IMR-90 (cell line): ENCODE results near the gene RALA. TPM values are rescaled to one million over a fixed set of nuclear protein-coding genes. Genes with fewer than 3 reads are reported as not detected.

Experiments
- ATAC-seq: fragments of 200-7000 bp; cut with Tn5 transposase; 2 replicates; pipeline ENCODE4 v1.9.1; 2020; ENCODE audit warnings: low read depth, mild to moderate bottlenecking, moderate library complexity
- BruUV-seq: library from RNA; stranded (reverse); fragments of 400-500 nt; replicated peaks from 2 replicates; lab custom pipeline; 2021; lab: Mats Ljungman, UMichigan
- CTCF ChIA-PET: fragments of 300-600 bp; formaldehyde crosslinking; extraction: SDS; loops from one replicate; lab custom pipeline; 2021; ENCODE audit warnings: antibody characterized with exemption; lab: Yijun Ruan, JAX
- POLR2A ChIA-PET: fragments of 300-600 bp; sonication (Branson Sonifier 250); formaldehyde crosslinking; loops from one replicate; lab custom pipeline; 2022; ENCODE audit warnings: antibody characterized with exemption; ENCODE audit not compliant: unreplicated experiment; lab: Charles Lee
- DNase-seq: peaks from one replicate; pipeline ENCODE4 v3.0.0; 2013
- H2AFZ ChIP-seq: replicated peaks from 2 replicates; pipeline ENCODE3; 2013; ENCODE audit warnings: low read length, mild to moderate bottlenecking; ENCODE audit not compliant: poor library complexity
- H2AK5ac ChIP-seq: 2 replicates; pipeline ENCODE4 v1.6.1; 2013; ENCODE audit warnings: low read depth, low read length, inconsistent platforms
- H2AK9ac ChIP-seq: replicated peaks from 2 replicates; pipeline ENCODE3; 2013; ENCODE audit warnings: mild to moderate bottlenecking, low read depth, low read length, moderate library complexity; ENCODE audit not compliant: poor library complexity
- H2BK120ac ChIP-seq: 2 replicates; pipeline ENCODE4 v1.6.1; 2013; ENCODE audit warnings: low read depth, low read length, inconsistent platforms
- H2BK15ac ChIP-seq: 3 replicates; pipeline ENCODE4 v1.6.1; 2013; ENCODE audit warnings: low read depth, low read length, inconsistent platforms
- H2BK20ac ChIP-seq: 2 replicates; pipeline ENCODE4 v1.6.1; 2013; ENCODE audit warnings: low read depth, mild to moderate bottlenecking, inconsistent platforms, low read length, moderate library complexity
- H2BK5ac ChIP-seq: 2 replicates; pipeline ENCODE4 v1.6.1; 2013; ENCODE audit warnings: mild to moderate bottlenecking, low read depth, low read length, inconsistent platforms; ENCODE audit not compliant: poor library complexity, severe bottlenecking
- H3K14ac ChIP-seq: replicated peaks from 2 replicates; pipeline ENCODE4 v1.6.1; 2013; ENCODE audit warnings: low read depth, low read length, inconsistent platforms
- H3K18ac ChIP-seq: 2 replicates; pipeline ENCODE4 v1.6.1; 2013; ENCODE audit warnings: low read depth, low read length, control low read depth
- H3K23ac ChIP-seq: 2 replicates; pipeline ENCODE4 v1.6.1; 2013; ENCODE audit warnings: low read depth, low read length, inconsistent platforms
- H3K27ac ChIP-seq: 2 replicates; pipeline ENCODE4 v1.5.1; 2013; ENCODE audit warnings: mild to moderate bottlenecking, control low read depth, low read length; ENCODE audit not compliant: insufficient read depth
- H3K27me3 ChIP-seq: 2 replicates; pipeline ENCODE4 v1.6.1; 2013; ENCODE audit warnings: low read length; ENCODE audit not compliant: control insufficient read depth, insufficient read depth
- H3K36me3 ChIP-seq: 2 replicates; pipeline ENCODE4 v1.6.1; 2013; ENCODE audit warnings: low read length, mixed read lengths; ENCODE audit not compliant: control insufficient read depth, insufficient read depth
- H3K4ac ChIP-seq: 2 replicates; pipeline ENCODE4 v1.6.1; 2013; ENCODE audit warnings: low read depth, low read length, inconsistent platforms
- H3K4me1 ChIP-seq: 2 replicates; pipeline ENCODE4 v1.6.1; 2013; ENCODE audit warnings: low read length, mixed read lengths; ENCODE audit not compliant: control insufficient read depth, insufficient read depth
- H3K4me2 ChIP-seq: 2 replicates; pipeline ENCODE4 v1.6.1; 2013; ENCODE audit warnings: low read depth, mild to moderate bottlenecking, control low read depth, low read length, moderate library complexity
- H3K4me3 ChIP-seq: 2 replicates; pipeline ENCODE4 v1.5.1; 2013; ENCODE audit warnings: low read depth, mild to moderate bottlenecking, control low read depth, low read length, moderate library complexity; ENCODE audit not compliant: insufficient read depth
- H3K56ac ChIP-seq: 2 replicates; pipeline ENCODE4 v1.6.1; 2013; ENCODE audit warnings: low read length, inconsistent platforms; ENCODE audit not compliant: insufficient read depth; ENCODE audit errors: extremely low read depth
- H3K79me1 ChIP-seq, 2 experiments: 2 replicates each; pipeline ENCODE4 v1.6.1; 2013; ENCODE audit warnings: low read length in 2 of 2, inconsistent platforms in 1 of 2, low read depth in 1 of 2
- H3K9ac ChIP-seq: 2 replicates; pipeline ENCODE4 v1.6.1; 2013; ENCODE audit warnings: low read depth, low read length, control low read depth
- H3K9me1 ChIP-seq: 2 replicates; pipeline ENCODE4 v1.6.1; 2013; ENCODE audit warnings: low read length, inconsistent platforms; ENCODE audit not compliant: insufficient read depth
- H3K9me3 ChIP-seq: 2 replicates; pipeline ENCODE4 v1.6.1; 2013; ENCODE audit warnings: low read length; ENCODE audit not compliant: control insufficient read depth, insufficient read depth
- H4K20me1 ChIP-seq: 2 replicates; pipeline ENCODE4 v1.6.1; 2013; ENCODE audit warnings: low read length, inconsistent platforms; ENCODE audit not compliant: insufficient read depth
- H4K5ac ChIP-seq: 2 replicates; pipeline ENCODE4 v1.6.1; 2013; ENCODE audit warnings: mild to moderate bottlenecking, low read depth, low read length, control low read depth
- H4K8ac ChIP-seq, 2 experiments: 2 replicates each; pipeline ENCODE4 v1.6.1; 2013; ENCODE audit warnings: low read depth in 2 of 2, low read length in 2 of 2, control low read depth in 1 of 2, inconsistent platforms in 1 of 2
- H4K91ac ChIP-seq: 2 replicates; pipeline ENCODE4 v1.6.1; 2013; ENCODE audit warnings: low read depth, low read length, inconsistent platforms; ENCODE audit not compliant: insufficient read depth
- CTCF ChIP-seq: conservative IDR thresholded peaks from 2 replicates; pipeline ENCODE4 v1.5.1; 2012; ENCODE audit warnings: mild to moderate bottlenecking, low read depth, low read length, improper control_type of control experiment
- ELK1 ChIP-seq: fragments of 150-350 bp; IDR thresholded peaks from 2 replicates; pipeline ENCODE4 v1.6.1; 2016; ENCODE audit warnings: low read depth, mild to moderate bottlenecking, low read length, moderate library complexity, borderline replicate concordance
- MAFK ChIP-seq: IDR thresholded peaks from 2 replicates; pipeline ENCODE4 v1.6.1; 2012; ENCODE audit warnings: low read depth, low read length, improper control_type of control experiment
- MAZ ChIP-seq: IDR thresholded peaks from 2 replicates; pipeline ENCODE4 v1.6.1; 2012; ENCODE audit warnings: low read depth, mild to moderate bottlenecking, low read length, improper control_type of control experiment, moderate library complexity, borderline replicate concordance
- RCOR1 ChIP-seq: IDR thresholded peaks from 2 replicates; pipeline ENCODE4 v1.6.1; 2012; ENCODE audit warnings: mild to moderate bottlenecking, low read length, improper control_type of control experiment; ENCODE audit not compliant: insufficient replicate concordance
- RFX5 ChIP-seq: IDR thresholded peaks from 2 replicates; pipeline ENCODE4 v1.8.0; 2012; ENCODE audit warnings: low read depth, mild to moderate bottlenecking, low read length, moderate library complexity
- dilution Hi-C: fragments of 300-500 bp; cut with HindIII; formaldehyde crosslinking; loops from one replicate; pipeline ENCODE4 v1.14.3; 2018; ENCODE audit warnings: low sequenced_read_pairs; ENCODE audit not compliant: unreplicated experiment
- in situ Hi-C: fragments of 300-500 bp; cut with MboI; formaldehyde crosslinking; loops from 3 replicates; pipeline ENCODE4 v1.14.3; 2019; ENCODE audit warnings: low sequenced_read_pairs, inconsistent platforms, mixed read lengths
- intact Hi-C: fragments of 100-400 bp; cut with micrococcal nuclease; formaldehyde crosslinking; loops from 2 replicates; pipeline ENCODE4 v1.10.0; 2022
- polyA plus RNA-seq, 3 experiments: library from polyadenylated mRNA; depleted of rRNA; stranded (reverse); fragments of >200 nt; gene quantifications; 2 replicates each; pipeline ENCODE4 v1.2.3, GENCODE V29; 2012; ENCODE audit warnings: low replicate concordance in 1 of 3
- total RNA-seq: library from RNA; depleted of rRNA; stranded (reverse); fragments of >200 nt; gene quantifications from 2 replicates; pipeline ENCODE4 v1.2.3, GENCODE V29; 2012

The RALA gene
- total and polyA plus RNA-seq, 2 of the 4 experiments (the other 2 are of a cell fraction) = 7.7 to 20.5 TPM

GRCh38 chr7:39642896-39643295 is 19.5 kb downstream of the RALA start:
- no peak overlapping the region for H3K4me2 ChIP-seq
- H2BK120ac ChIP-seq = no peak overlapping the region
- H3K27ac ChIP-seq = no peak overlapping the region
- H2AK9ac ChIP-seq = no peak overlapping the region
- H3K4me1 ChIP-seq = peaks cover 7% of the 10 kb centered on the region
- intact Hi-C loops = loop anchor here (5.0 kb wide), 1 partner anchor 89 kb away; no protein-coding TSS in a partner anchor
- H2AK5ac ChIP-seq = no peak overlapping the region
- BruUV-seq = no TSS peak
- no peak overlapping the region for H4K5ac ChIP-seq
- no peak overlapping the region for H3K4me3 ChIP-seq
- no peak overlapping the region for H4K8ac ChIP-seq
- no peak overlapping the region for H3K9ac ChIP-seq
- H2BK5ac ChIP-seq = peak overlapping the region; percentile 15
- H3K23ac ChIP-seq = no peak overlapping the region
- H2AFZ ChIP-seq = no peak overlapping the region
- no peak for TF ChIP-seq MAFK
- no peak for TF ChIP-seq MAZ
- no peak for TF ChIP-seq RFX5
- no peak for TF ChIP-seq ELK1
- no peak for TF ChIP-seq RCOR1
- no peak for TF ChIP-seq CTCF
- H4K91ac ChIP-seq = no peak overlapping the region
- dilution Hi-C loops = no loop called here
- H3K4ac ChIP-seq = 0 out of 2 replicates have a peak overlapping the region, but pooled peaks have one; percentile 20
- no peak overlapping the region for H2BK20ac ChIP-seq
- ATAC-seq (no peak), DNase-seq (no peak)
- no peak overlapping the region for H3K56ac ChIP-seq
- in situ Hi-C loops = no loop called here
- ChIA-PET POLR2A (interaction anchor here (0.5 kb wide), 1 partner anchor 8 kb away, joined by 3 read pairs; no protein-coding TSS in a partner anchor), CTCF (interaction anchor here (0.9 kb wide), 1 partner anchor 8 kb away, joined by 3 read pairs; no protein-coding TSS in a partner anchor)
- no peak overlapping the region for H2BK15ac ChIP-seq
- no peaks in the 10 kb centered on the region for H3K9me3 ChIP-seq
- H3K9me1 ChIP-seq = peaks cover 15% of the 10 kb centered on the region
- peaks cover 2% of the 10 kb centered on the region; the same call in 1 of the 2 replicates for H3K36me3 ChIP-seq
- 0 out of 2 replicates have a peak overlapping the region, but pooled peaks have one; percentile 15 for H3K18ac ChIP-seq
- H4K20me1 ChIP-seq = peaks cover 74% of the 10 kb centered on the region
- peaks cover 10 to 80% of the 10 kb centered on the region in 2 experiments; a peak in 3 of 4 replicates for H3K79me1 ChIP-seq
- H3K14ac ChIP-seq = no peak overlapping the region
- no peaks in the 10 kb centered on the region for H3K27me3 ChIP-seq
